Activated T-helper 1 cell treated with anti-CD3 and anti-CD28 coated beads, Interleukin-12 subunit alpha, Interleukin-12 subunit beta, Interleukin-2, Interleukin-4 antibody, amounts not matched to agents 30 ng/mL and 10 ng/mL and 1 ng/mL, durations not matched to agents 14 hours and 24 hours and 36 hours (primary cell): Measurements from ENCODE around the gene TAF12. TPM values are rescaled to one million over a fixed set of nuclear protein-coding genes. Genes with fewer than 3 reads are reported as not detected.
"Not testable (repeated sequence)": the region's sequence is repeated elsewhere in the genome, so short reads cannot be mapped to it uniquely, and the experiment has no call there.

Experiments
- DNase-seq: peaks from one replicate; pipeline ENCODE4 v3.0.0; 2021; ENCODE audit warnings: low spot score
- H3K27ac Mint-ChIP-seq: one replicate; pipeline ENCODE4 v1.8.0; 2021; ENCODE audit warnings: mild to moderate bottlenecking, mixed read lengths
- H3K27me3 Mint-ChIP-seq: one replicate; pipeline ENCODE4 v1.8.0; 2022; ENCODE audit warnings: mild to moderate bottlenecking, moderate library complexity, mixed read lengths; ENCODE audit not compliant: insufficient read depth
- H3K36me3 Mint-ChIP-seq: one replicate; pipeline ENCODE4 v1.8.0; 2021; ENCODE audit warnings: low read depth, mixed read lengths
- H3K4me1 Mint-ChIP-seq: one replicate; pipeline ENCODE4 v1.8.0; 2021; ENCODE audit warnings: low read depth, mixed read lengths
- H3K4me3 Mint-ChIP-seq: one replicate; pipeline ENCODE4 v1.8.0; 2021; ENCODE audit warnings: mild to moderate bottlenecking, moderate library complexity, mixed read lengths
- H3K9me3 Mint-ChIP-seq: one replicate; pipeline ENCODE4 v1.8.0; 2021; ENCODE audit warnings: mixed read lengths
- intact Hi-C: fragments of 100-400 bp; cut with micrococcal nuclease; formaldehyde crosslinking; loops from one replicate; pipeline ENCODE4 v1.15.1; 2024
- total RNA-seq: library from RNA; stranded (reverse); gene quantifications from 2 replicates; pipeline ENCODE4 v1.2.3, GENCODE V29; 2022

The TAF12 gene
- total RNA-seq, 1 donor from 2014 or later = 33.9 TPM

GRCh38 chr1:28591708-28592320, 51.1 kb downstream of the TAF12 start, which contains the start of gene RAB42:
Gene RAB42, plus strand, starts transcription at chr1:28592265. Its CDS starts 247 bp downstream, at chr1:28592512.
- no peak for DNase-seq
- Mint-ChIP-seq H3K27ac (no peak within 1 kb of the TSS), H3K36me3 (peaks cover 4% of the 10 kb centered on the region), H3K4me3 (peak within 1 kb of the TSS; percentile 81), H3K9me3 (no peaks in the 10 kb centered on the region), H3K4me1 (no peaks in the 10 kb centered on the region), H3K27me3 (peaks cover 7% of the 10 kb centered on the region)
- intact Hi-C loops = no loop called here

GRCh38 chr1:28586585-28587391, 56.1 kb downstream of the TAF12 start:
- DNase-seq, H3K36me3 Mint-ChIP-seq, intact Hi-C loops, H3K27me3 Mint-ChIP-seq, H3K4me1 Mint-ChIP-seq, H3K9me3 Mint-ChIP-seq, H3K27ac Mint-ChIP-seq, H3K4me3 Mint-ChIP-seq: not testable (repeated sequence)

GRCh38 chr1:28582248-28582615, 60.6 kb downstream of the TAF12 start:
- Mint-ChIP-seq H3K27ac (peak overlapping the region; percentile 85), H3K4me3 (peak overlapping the region; percentile 99), H3K4me1 (peaks cover 31% of the 10 kb centered on the region)

GRCh38 chr1:28581531-28582247, 61.2 kb downstream of the TAF12 start:
- peaks cover 38% of the 10 kb centered on the region for H3K36me3 Mint-ChIP-seq
- intact Hi-C loops = loop anchor here (1.0 to 5.0 kb wide), 12 partner anchors 22 to 346 kb away; partner anchors contain the start of genes GMEB1, PHACTR4, RCC1 and RNU11
- no peaks in the 10 kb centered on the region for H3K27me3 Mint-ChIP-seq
- peak; percentile 94 for DNase-seq
- H3K4me3 Mint-ChIP-seq = peak overlapping the region; percentile 99
- no peaks in the 10 kb centered on the region for H3K9me3 Mint-ChIP-seq
- H3K4me1 Mint-ChIP-seq = peaks cover 31% of the 10 kb centered on the region
- H3K27ac Mint-ChIP-seq = peak overlapping the region; percentile 85

More at GRCh38 chr1:28582248-28582615, 60.6 kb downstream of the TAF12 start:
- no peak for DNase-seq
- no peaks in the 10 kb centered on the region for H3K27me3 Mint-ChIP-seq
- intact Hi-C loops = loop anchor here (1.0 to 5.0 kb wide), 3 partner anchors 86 to 345 kb away; partner anchors contain the start of genes GMEB1 and PHACTR4
- peaks cover 34% of the 10 kb centered on the region for H3K36me3 Mint-ChIP-seq
- no peaks in the 10 kb centered on the region for H3K9me3 Mint-ChIP-seq

GRCh38 chr1:28580722-28581530, 61.9 kb downstream of the TAF12 start:
- Mint-ChIP-seq H3K9me3 (no peaks in the 10 kb centered on the region), H3K36me3 (peaks cover 38% of the 10 kb centered on the region), H3K4me1 (peaks cover 31% of the 10 kb centered on the region), H3K27ac (peak overlapping the region; percentile 85), H3K4me3 (peak overlapping the region; percentile 99), H3K27me3 (no peaks in the 10 kb centered on the region)
- peak; percentile 9 for DNase-seq
- intact Hi-C loops = loop anchor here (1.0 to 5.0 kb wide), 11 partner anchors 22 to 346 kb away; partner anchors contain the start of genes PHACTR4, RCC1, RNU11 and SESN2

GRCh38 chr1:28579401-28579800, 63.5 kb downstream of the TAF12 start:
- Mint-ChIP-seq H3K9me3 (no peaks in the 10 kb centered on the region), H3K4me1 (peaks cover 31% of the 10 kb centered on the region), H3K36me3 (peaks cover 38% of the 10 kb centered on the region), H3K4me3 (peak overlapping the region; percentile 99), H3K27me3 (no peaks in the 10 kb centered on the region), H3K27ac (peak overlapping the region; percentile 85)
- DNase-seq = no peak
- intact Hi-C loops = no loop called here

GRCh38 chr1:28578696-28579218, 64.1 kb downstream of the TAF12 start:
- Mint-ChIP-seq H3K27ac (peak overlapping the region; percentile 22), H3K9me3 (no peaks in the 10 kb centered on the region), H3K36me3 (peaks cover 38% of the 10 kb centered on the region), H3K4me3 (peak overlapping the region; percentile 99), H3K27me3 (no peaks in the 10 kb centered on the region), H3K4me1 (peaks cover 31% of the 10 kb centered on the region)
- intact Hi-C loops = no loop called here
- DNase-seq = no peak

GRCh38 chr1:28577738-28578536, 64.9 kb downstream of the TAF12 start:
- peaks cover 38% of the 10 kb centered on the region for H3K36me3 Mint-ChIP-seq
- H3K4me3 Mint-ChIP-seq = peak overlapping the region; percentile 19
- no peaks in the 10 kb centered on the region for H3K9me3 Mint-ChIP-seq
- peak overlapping the region; percentile 68 for H3K27ac Mint-ChIP-seq
- DNase-seq = no peak
- peaks cover 27% of the 10 kb centered on the region for H3K4me1 Mint-ChIP-seq
- intact Hi-C loops = no loop called here
- no peaks in the 10 kb centered on the region for H3K27me3 Mint-ChIP-seq

GRCh38 chr1:28577052-28577678, 65.7 kb downstream of the TAF12 start:
- H3K4me1 Mint-ChIP-seq = peaks cover 26% of the 10 kb centered on the region
- no peaks in the 10 kb centered on the region for H3K27me3 Mint-ChIP-seq
- peaks cover 38% of the 10 kb centered on the region for H3K36me3 Mint-ChIP-seq
- intact Hi-C loops = no loop called here
- no peak for DNase-seq
- peak overlapping the region; percentile 37 for H3K27ac Mint-ChIP-seq
- no peaks in the 10 kb centered on the region for H3K9me3 Mint-ChIP-seq
- H3K4me3 Mint-ChIP-seq = peak overlapping the region; percentile 10

GRCh38 chr1:28573564-28573963, 69.3 kb downstream of the TAF12 start:
- H3K36me3 Mint-ChIP-seq = peaks cover 23% of the 10 kb centered on the region
- no peak for DNase-seq
- intact Hi-C loops = no loop called here
- H3K27ac Mint-ChIP-seq = no peak overlapping the region
- H3K4me1 Mint-ChIP-seq = peaks cover 7% of the 10 kb centered on the region
- H3K4me3 Mint-ChIP-seq = no peak overlapping the region
- H3K9me3 Mint-ChIP-seq = no peaks in the 10 kb centered on the region
- H3K27me3 Mint-ChIP-seq = no peaks in the 10 kb centered on the region

GRCh38 chr1:28572891-28573290, 70.0 kb downstream of the TAF12 start:
- H3K4me3 Mint-ChIP-seq, intact Hi-C loops, DNase-seq, H3K9me3 Mint-ChIP-seq, H3K27me3 Mint-ChIP-seq, H3K4me1 Mint-ChIP-seq, H3K27ac Mint-ChIP-seq: not testable (repeated sequence)
- H3K36me3 Mint-ChIP-seq = peaks cover 22% of the 10 kb centered on the region
